Nephron (organoid): ENCODE data around the gene GLI3.

ENCODE experiments used
- H3K27ac Mint-ChIP-seq, 3 experiments: 2 replicates each; pipeline ENCODE4 v1.8.0; 2020; ENCODE audit warnings: mixed read lengths in 3 of 3, mild to moderate bottlenecking in 2 of 3, moderate library complexity in 1 of 3
- H3K27me3 Mint-ChIP-seq: 2 replicates; pipeline ENCODE4 v1.8.0; 2021; ENCODE audit warnings: low read depth, mild to moderate bottlenecking, moderate library complexity, mixed read lengths
- H3K36me3 Mint-ChIP-seq: 2 replicates; pipeline ENCODE4 v1.8.0; 2020; ENCODE audit warnings: low read depth, mixed read lengths
- H3K4me1 Mint-ChIP-seq: 2 replicates; pipeline ENCODE4 v1.8.0; 2020; ENCODE audit warnings: mixed read lengths
- H3K4me3 Mint-ChIP-seq, 3 experiments: 2 replicates each; pipeline ENCODE4 v1.8.0; 2020; ENCODE audit warnings: mild to moderate bottlenecking in 3 of 3, mixed read lengths in 3 of 3, moderate library complexity in 2 of 3
- H3K9me3 Mint-ChIP-seq: 2 replicates; pipeline ENCODE4 v1.8.0; 2020; ENCODE audit warnings: mixed read lengths
- CTCF ChIP-seq, 3 experiments: fragments of 200-600 bp; sonication (generic); IDR thresholded peaks; one replicate each; pipeline ENCODE4 v1.5.0; 2021; ENCODE audit warnings: antibody characterized with exemption in 3 of 3; ENCODE audit not compliant: unreplicated experiment in 3 of 3

The GLI3 gene

GRCh38 chr7:42235741-42236161, 1.3 kb downstream of the GLI3 start:
- no peaks in the 10 kb centered on the region for H3K9me3 Mint-ChIP-seq
- TF ChIP-seq CTCF (IDR thresholded peaks at IDR 0.05; ENCODE audit: unreplicated experiment in 3 of 3), result no peak
- peaks cover 6% of the 10 kb centered on the region for H3K36me3 Mint-ChIP-seq
- H3K27me3 Mint-ChIP-seq, result no peaks in the 10 kb centered on the region
- H3K27ac Mint-ChIP-seq, result peak overlapping the region; percentile 83 to 99 (median 90)
- H3K4me3 Mint-ChIP-seq, result peak overlapping the region; percentile 93 to 96 (median 96)
- peaks cover 74% of the 10 kb centered on the region for H3K4me1 Mint-ChIP-seq

GRCh38 chr7:42234736-42235135, 2.3 kb downstream of the GLI3 start:
- peak overlapping the region; percentile 93 to 96 (median 96) for H3K4me3 Mint-ChIP-seq
- no peak for TF ChIP-seq CTCF (IDR thresholded peaks at IDR 0.05; ENCODE audit: unreplicated experiment in 3 of 3)
- peak overlapping the region; percentile 58 to 83 (median 68) for H3K27ac Mint-ChIP-seq
- H3K36me3 Mint-ChIP-seq, result peaks cover 6% of the 10 kb centered on the region
- no peaks in the 10 kb centered on the region for H3K27me3 Mint-ChIP-seq
- no peaks in the 10 kb centered on the region for H3K9me3 Mint-ChIP-seq
- peaks cover 74% of the 10 kb centered on the region for H3K4me1 Mint-ChIP-seq

GRCh38 chr7:42233695-42234331, 3.2 kb downstream of the GLI3 start:
- Mint-ChIP-seq H3K36me3 (peaks cover 6% of the 10 kb centered on the region), H3K4me1 (peaks cover 74% of the 10 kb centered on the region), H3K9me3 (no peaks in the 10 kb centered on the region), H3K4me3 (peak overlapping the region; percentile 79 to 96 (median 96)), H3K27ac (peak overlapping the region; percentile 71 to 83 (median 79)), H3K27me3 (no peaks in the 10 kb centered on the region)
- no peak for TF ChIP-seq CTCF (IDR thresholded peaks at IDR 0.05; ENCODE audit: unreplicated experiment in 3 of 3)

- no peak for TF ChIP-seq CTCF (IDR thresholded peaks at IDR 0.05; ENCODE audit: unreplicated experiment in 3 of 3)
- Mint-ChIP-seq H3K36me3 (peaks cover 6% of the 10 kb centered on the region), H3K27ac (peak overlapping the region; percentile 71 to 83 (median 79)), H3K4me1 (peaks cover 74% of the 10 kb centered on the region), H3K9me3 (no peaks in the 10 kb centered on the region), H3K27me3 (no peaks in the 10 kb centered on the region), H3K4me3 (peak overlapping the region; percentile 79 to 96 (median 96))
Measured at GRCh38 chr7:42233171-42233570, 3.8 kb downstream of the GLI3 start.

GRCh38 chr7:42232275-42232674, 4.7 kb downstream of the GLI3 start:
- Mint-ChIP-seq H3K36me3 (peaks cover 6% of the 10 kb centered on the region), H3K9me3 (no peaks in the 10 kb centered on the region), H3K27me3 (no peaks in the 10 kb centered on the region), H3K4me3 (peak overlapping the region; percentile 71 to 96 (median 79)), H3K4me1 (peaks cover 83% of the 10 kb centered on the region), H3K27ac (peak overlapping the region; percentile 71 to 83 (median 79))
- no peak for TF ChIP-seq CTCF (IDR thresholded peaks at IDR 0.05; ENCODE audit: unreplicated experiment in 3 of 3)
